Measurements from ENCODE around the gene ALPG. TPM values are rescaled to one million over a fixed set of nuclear protein-coding genes. Genes with fewer than 3 reads are reported as not detected.

ALPG gene
- total and polyA plus RNA-seq, 2 experiments from 2014 or later: not detected

GRCh38 chr2:232458051-232458660, 51.5 kb downstream of the ALPG start:
- no peak for TF ChIP-seq EZH2 (IDR thresholded peaks at IDR 0.05; ENCODE audit: insufficient read depth, poor library complexity, severe bottlenecking)
- no peak for TF ChIP-seq EZH2phosphoT487 (IDR thresholded peaks at IDR 0.05; ENCODE audit: insufficient read depth, low read depth)
- 77 to 78% methylated on average over 25 of the region's 25 CpGs for WGBS, 2 experiments (ENCODE audit: low coverage in 1 of 2, low lambda C conversion rate in 2 of 2, missing lambda C conversion rate in 2 of 2)
- Histone ChIP-seq H3K4me2 (ENCODE audit: unreplicated experiment) (no peak overlapping the region), H3K9me2 (ENCODE audit: insufficient read depth) (no peaks in the 10 kb centered on the region), H4K20me1 (ENCODE audit: insufficient read depth) (no peaks in the 10 kb centered on the region), H3K4me3 (no peak overlapping the region), H3K79me2 (ENCODE audit: insufficient read depth) (no peaks in the 10 kb centered on the region), H3K4me1 (ENCODE audit: insufficient read depth) (no peaks in the 10 kb centered on the region), H3K27me3 (replicated peaks; ENCODE audit: insufficient read depth) (peaks cover 46% of the 10 kb centered on the region), H3K36me3 (ENCODE audit: low read depth) (no peaks in the 10 kb centered on the region), H3K27ac (no peak overlapping the region), H3K9me3 (ENCODE audit: low read depth) (no peaks in the 10 kb centered on the region), H2AFZ (no peak overlapping the region), H3K9ac (no peak overlapping the region), H3F3A (ENCODE audit: insufficient read depth) (no peaks in the 10 kb centered on the region)
- DNase-seq: no peak
- in situ Hi-C loops (cut with MboI): no loop called here

DNA sequence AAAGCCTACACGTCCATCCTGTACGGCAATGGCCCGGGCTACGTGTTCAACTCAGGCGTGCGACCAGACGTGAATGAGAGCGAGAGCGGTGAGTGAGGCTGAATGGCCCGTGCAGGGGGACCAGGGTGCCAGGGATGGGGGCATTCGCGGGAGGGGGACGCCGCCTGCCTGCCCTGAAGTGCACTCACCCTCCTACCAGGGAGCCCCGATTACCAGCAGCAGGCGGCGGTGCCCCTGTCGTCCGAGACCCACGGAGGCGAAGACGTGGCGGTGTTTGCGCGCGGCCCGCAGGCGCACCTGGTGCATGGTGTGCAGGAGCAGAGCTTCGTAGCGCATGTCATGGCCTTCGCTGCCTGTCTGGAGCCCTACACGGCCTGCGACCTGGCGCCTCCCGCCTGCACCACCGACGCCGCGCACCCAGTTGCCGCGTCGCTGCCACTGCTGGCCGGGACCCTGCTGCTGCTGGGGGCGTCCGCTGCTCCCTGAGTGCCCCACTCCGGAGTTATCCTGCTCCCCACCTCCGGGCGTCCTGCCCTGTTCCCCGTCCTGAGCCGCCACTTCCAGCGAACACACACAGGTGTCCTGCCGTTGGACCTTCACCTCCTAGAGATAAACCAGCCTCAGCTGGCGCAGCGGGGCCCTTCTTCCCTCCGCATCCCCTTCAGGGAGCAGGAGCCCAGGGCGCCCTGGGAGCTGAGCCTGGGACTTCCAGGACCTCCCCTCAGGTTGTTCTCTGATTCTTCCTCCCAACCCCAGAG, 52.2 kb downstream of the ALPG start:
- Histone ChIP-seq H3K27me3 (replicated peaks; ENCODE audit: insufficient read depth) (peaks cover 44% of the 10 kb centered on the region), H2AFZ (no peak overlapping the region), H3K4me3 (no peak overlapping the region), H3K9ac (no peak overlapping the region), H3K27ac (no peak overlapping the region), H3F3A (ENCODE audit: insufficient read depth) (no peaks in the 10 kb centered on the region), H3K9me3 (ENCODE audit: low read depth) (no peaks in the 10 kb centered on the region), H3K4me2 (ENCODE audit: unreplicated experiment) (no peak overlapping the region), H3K4me1 (ENCODE audit: insufficient read depth) (no peaks in the 10 kb centered on the region), H4K20me1 (ENCODE audit: insufficient read depth) (no peaks in the 10 kb centered on the region), H3K9me2 (ENCODE audit: insufficient read depth) (no peaks in the 10 kb centered on the region), H3K79me2 (ENCODE audit: insufficient read depth) (no peaks in the 10 kb centered on the region), H3K36me3 (ENCODE audit: low read depth) (no peaks in the 10 kb centered on the region)
- DNase-seq: no peak
- TF ChIP-seq EZH2phosphoT487 (IDR thresholded peaks at IDR 0.05; ENCODE audit: insufficient read depth, low read depth): no peak
- TF ChIP-seq EZH2 (IDR thresholded peaks at IDR 0.05; ENCODE audit: insufficient read depth, poor library complexity, severe bottlenecking): no peak
- in situ Hi-C loops (cut with MboI): no loop called here
- WGBS, 2 experiments (ENCODE audit: low coverage in 1 of 2, low lambda C conversion rate in 2 of 2, missing lambda C conversion rate in 2 of 2): 82 to 83% methylated on average over 48 to 52 of the region's 56 CpGs

- Histone ChIP-seq H3K4me1 (ENCODE audit: insufficient read depth) (no peaks in the 10 kb centered on the region), H3K4me2 (ENCODE audit: unreplicated experiment) (no peak overlapping the region), H3K36me3 (ENCODE audit: low read depth) (no peaks in the 10 kb centered on the region), H3K9me3 (ENCODE audit: low read depth) (no peaks in the 10 kb centered on the region), H2AFZ (no peak overlapping the region), H3F3A (ENCODE audit: insufficient read depth) (no peaks in the 10 kb centered on the region), H3K27me3 (replicated peaks; ENCODE audit: insufficient read depth) (peaks cover 43% of the 10 kb centered on the region), H3K27ac (no peak overlapping the region), H3K9ac (no peak overlapping the region), H3K9me2 (ENCODE audit: insufficient read depth) (no peaks in the 10 kb centered on the region), H4K20me1 (ENCODE audit: insufficient read depth) (no peaks in the 10 kb centered on the region), H3K79me2 (ENCODE audit: insufficient read depth) (no peaks in the 10 kb centered on the region), H3K4me3 (no peak overlapping the region)
- no peak for DNase-seq
- TF ChIP-seq EZH2 (IDR thresholded peaks at IDR 0.05; ENCODE audit: insufficient read depth, poor library complexity, severe bottlenecking) (no peak), EZH2phosphoT487 (IDR thresholded peaks at IDR 0.05; ENCODE audit: insufficient read depth, low read depth) (no peak)
- in situ Hi-C loops (cut with MboI): no loop called here
- WGBS, 2 experiments (ENCODE audit: low coverage in 1 of 2, low lambda C conversion rate in 2 of 2, missing lambda C conversion rate in 2 of 2): 63 to 74% methylated on average over 10 to 11 of the region's 11 CpGs
Measured at GRCh38 chr2:232459419-232460035, 52.9 kb downstream of the ALPG start.

DNA sequence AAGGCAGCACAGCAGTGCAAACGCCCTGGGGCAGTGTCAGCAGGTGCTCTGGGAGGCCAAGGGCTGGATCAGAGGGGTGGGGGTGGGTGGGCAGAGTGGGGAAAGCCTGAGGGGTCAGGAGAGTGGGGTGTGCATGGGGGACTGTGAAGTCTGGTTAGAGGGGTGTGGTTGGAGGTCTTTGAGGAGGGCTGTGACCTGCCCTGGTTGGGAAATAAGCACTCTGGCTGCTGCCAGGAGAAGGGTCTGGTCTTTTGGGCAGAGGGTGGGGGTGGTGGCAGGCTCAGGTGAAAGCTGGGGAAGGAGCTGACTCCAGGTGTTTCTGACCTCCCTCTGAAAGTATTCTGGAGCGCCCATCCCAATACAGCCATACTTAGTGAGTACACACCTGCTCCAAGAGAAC, 53.5 kb downstream of the ALPG start:
- no peak overlapping the region for H2AFZ ChIP-seq
- H3F3A ChIP-seq (ENCODE audit: insufficient read depth): no peaks in the 10 kb centered on the region
- in situ Hi-C loops (cut with MboI): no loop called here
- peaks cover 42% of the 10 kb centered on the region for H3K27me3 ChIP-seq (replicated peaks; ENCODE audit: insufficient read depth)
- H3K79me2 ChIP-seq (ENCODE audit: insufficient read depth): no peaks in the 10 kb centered on the region
- H4K20me1 ChIP-seq (ENCODE audit: insufficient read depth): no peaks in the 10 kb centered on the region
- no peaks in the 10 kb centered on the region for H3K9me3 ChIP-seq (ENCODE audit: low read depth)
- H3K4me2 ChIP-seq (ENCODE audit: unreplicated experiment): no peak overlapping the region
- no peak overlapping the region for H3K4me3 ChIP-seq
- no peaks in the 10 kb centered on the region for H3K4me1 ChIP-seq (ENCODE audit: insufficient read depth)
- no peaks in the 10 kb centered on the region for H3K9me2 ChIP-seq (ENCODE audit: insufficient read depth)
- no peaks in the 10 kb centered on the region for H3K36me3 ChIP-seq (ENCODE audit: low read depth)
- no peak for TF ChIP-seq EZH2phosphoT487 (IDR thresholded peaks at IDR 0.05; ENCODE audit: insufficient read depth, low read depth)
- TF ChIP-seq EZH2 (IDR thresholded peaks at IDR 0.05; ENCODE audit: insufficient read depth, poor library complexity, severe bottlenecking): no peak
- H3K27ac ChIP-seq: no peak overlapping the region
- H3K9ac ChIP-seq: no peak overlapping the region
- 15 to 23% methylated on average over 2 of the region's 2 CpGs for WGBS, 2 experiments (ENCODE audit: low coverage in 1 of 2, low lambda C conversion rate in 2 of 2, missing lambda C conversion rate in 2 of 2)
- no peak for DNase-seq

Small RNA genes within 50 kb of the gene (small RNA-seq; reads per million reads assigned to genes)
- gene AC068134.4 (ENCODE audit: low read depth, low replicate concordance): not detected

Other genes starting within 250 kb of the ALPG start
- not detected in 2 replicates for gene ALPP, start 28.1 kb upstream of the ALPG start, total RNA-seq (2014; rRNA removed; shearing (Covaris generic))
- not detected in 2 replicates for gene ALPP, start 28.1 kb upstream of the ALPG start, polyA plus RNA-seq (2016; fragmentation: Nextera tagmentation; extraction: Ambion mirVana)
- gene ALPI, start 49.3 kb downstream of the ALPG start, total RNA-seq (2014; rRNA removed; shearing (Covaris generic)): not detected in 2 replicates
- gene ALPI, start 49.3 kb downstream of the ALPG start, polyA plus RNA-seq (2016; fragmentation: Nextera tagmentation; extraction: Ambion mirVana): not detected in 2 replicates
- 0.54 TPM in 1 of 2 replicates, not detected in the other for gene ECEL1, start 81.0 kb downstream of the ALPG start, total RNA-seq (2014; rRNA removed; shearing (Covaris generic))
- gene ECEL1, start 81.0 kb downstream of the ALPG start, polyA plus RNA-seq (2016; fragmentation: Nextera tagmentation; extraction: Ambion mirVana): not detected in 2 replicates
- not detected in 2 replicates for gene PRSS56, start 113.5 kb downstream of the ALPG start, total RNA-seq (2014; rRNA removed; shearing (Covaris generic))
- gene PRSS56, start 113.5 kb downstream of the ALPG start, polyA plus RNA-seq (2016; fragmentation: Nextera tagmentation; extraction: Ambion mirVana): not detected in 2 replicates
- not detected in 2 replicates for gene CHRND, start 119.3 kb downstream of the ALPG start, total RNA-seq (2014; rRNA removed; shearing (Covaris generic))
- not detected in 2 replicates for gene CHRND, start 119.3 kb downstream of the ALPG start, polyA plus RNA-seq (2016; fragmentation: Nextera tagmentation; extraction: Ambion mirVana)
- not detected in 2 replicates for gene CHRNG, start 132.8 kb downstream of the ALPG start, total RNA-seq (2014; rRNA removed; shearing (Covaris generic))
- gene CHRNG, start 132.8 kb downstream of the ALPG start, polyA plus RNA-seq (2016; fragmentation: Nextera tagmentation; extraction: Ambion mirVana): not detected in 2 replicates
- gene TIGD1, start 143.7 kb downstream of the ALPG start, total RNA-seq (2014; rRNA removed; shearing (Covaris generic)): 2.0 and 4.3 TPM in 2 replicates
- 3.2 and 3.6 TPM in 2 replicates for gene TIGD1, start 143.7 kb downstream of the ALPG start, polyA plus RNA-seq (2016; fragmentation: Nextera tagmentation; extraction: Ambion mirVana)
- 82.8 and 98.5 TPM in 2 replicates for gene EIF4E2, start 143.8 kb downstream of the ALPG start, total RNA-seq (2014; rRNA removed; shearing (Covaris generic))
- 147 and 150 TPM in 2 replicates for gene EIF4E2, start 143.8 kb downstream of the ALPG start, polyA plus RNA-seq (2016; fragmentation: Nextera tagmentation; extraction: Ambion mirVana)
- gene EFHD1, start 226.8 kb downstream of the ALPG start, total RNA-seq (2014; rRNA removed; shearing (Covaris generic)): not detected in 2 replicates
- not detected in 2 replicates for gene EFHD1, start 226.8 kb downstream of the ALPG start, polyA plus RNA-seq (2016; fragmentation: Nextera tagmentation; extraction: Ambion mirVana)

All from GM23248 (cell line).